Esophagus muscularis mucosa (tissue), 4 donors: Measurements from ENCODE around the gene SRSF2. TPM values are rescaled to one million over a fixed set of nuclear protein-coding genes. Genes with fewer than 3 reads are reported as not detected.
A peak's percentile ranks its signal among the peaks of the same experiment; 100 is the strongest.

Source experiments
- DNase-seq: peaks from one replicate; pipeline ENCODE4 v3.0.0-alpha.2; 2017; ENCODE audit errors: extremely low spot score
- H3K27ac ChIP-seq, 4 donors: fragments of 200-600 bp; sonication (generic); replicated peaks in 1 of 4; 1 replicate in 3 of 4; 2 replicates in 1 of 4; pipeline ENCODE4 v1.5.1; 2016 to 2019; ENCODE audit warnings: mild to moderate bottlenecking in 1 of 4
- H3K27me3 ChIP-seq, 4 donors: fragments of 200-600 bp; sonication (generic); one replicate each; pipeline versions ENCODE4 v1.5.1 to v1.6.0; 2016 to 2019
- H3K36me3 ChIP-seq, 4 donors: fragments of 200-600 bp; sonication (generic); one replicate each; pipeline ENCODE4 v1.5.1; 2016 to 2019
- H3K4me1 ChIP-seq, 4 donors: fragments of 200-600 bp; sonication (generic); one replicate each; pipeline ENCODE4 v1.5.1; 2016 to 2019
- H3K4me3 ChIP-seq, 4 donors: fragments of 200-600 bp; sonication (generic); 1 replicate in 2 of 4; 2 replicates in 2 of 4; pipeline ENCODE4 v1.5.1; 2016 to 2019; ENCODE audit warnings: mild to moderate bottlenecking in 4 of 4, moderate library complexity in 1 of 4
- H3K9me3 ChIP-seq, 4 donors: fragments of 200-600 bp; sonication (generic); 1 replicate in 3 of 4; 2 replicates in 1 of 4; pipeline ENCODE4 v1.5.1; 2016 to 2019
- EP300 ChIP-seq: sonication (generic); formaldehyde crosslinking; IDR thresholded peaks from one replicate; pipeline ENCODE4 v1.6.1; 2017; ENCODE audit warnings: antibody characterized with exemption
- POLR2A ChIP-seq: fragments of 450-650 bp; IDR thresholded peaks from one replicate; pipeline ENCODE4 v1.6.1; 2017; ENCODE audit warnings: antibody characterized with exemption, moderate library complexity, mild to moderate bottlenecking, low read depth
- POLR2AphosphoS5 ChIP-seq, 2 donors: sonication (generic); formaldehyde crosslinking; IDR thresholded peaks; one replicate each; pipeline ENCODE4 v1.6.1; 2017; ENCODE audit warnings: antibody characterized with exemption in 2 of 2
- WGBS: methylation state at CpG from one replicate; pipeline ENCODE4 v1.1.5; 2018; 5-methylcytosine and 5-hydroxymethylcytosine counted together
- intact Hi-C: fragments of 100-400 bp; cut with DNase I; formaldehyde crosslinking; loops from one replicate; pipeline ENCODE4 v1.15.1; 2023
- total RNA-seq, 4 donors: library from RNA; depleted of rRNA; stranded (reverse); fragments of >200 nt; gene quantifications; one replicate each; pipeline versions ENCODE4 v1.1.0 to v1.2.1, GENCODE V29; 2016
- TF ChIP-seq, protein P1 (sequence below), 3 experiments: fragments of 200-600 bp in 2 of 3; fragments of 450-650 bp in 1 of 3; sonication (generic) in 2 of 3; IDR thresholded peaks; one replicate each; pipeline ENCODE4 v1.5.1; 2017 to 2019; ENCODE audit warnings: antibody characterized with exemption in 3 of 3, mild to moderate bottlenecking in 2 of 3, moderate library complexity in 1 of 3

SRSF2 gene
- total RNA-seq, 4 donors from 2014 or later: 133 to 173 (median 157) TPM

DNA sequence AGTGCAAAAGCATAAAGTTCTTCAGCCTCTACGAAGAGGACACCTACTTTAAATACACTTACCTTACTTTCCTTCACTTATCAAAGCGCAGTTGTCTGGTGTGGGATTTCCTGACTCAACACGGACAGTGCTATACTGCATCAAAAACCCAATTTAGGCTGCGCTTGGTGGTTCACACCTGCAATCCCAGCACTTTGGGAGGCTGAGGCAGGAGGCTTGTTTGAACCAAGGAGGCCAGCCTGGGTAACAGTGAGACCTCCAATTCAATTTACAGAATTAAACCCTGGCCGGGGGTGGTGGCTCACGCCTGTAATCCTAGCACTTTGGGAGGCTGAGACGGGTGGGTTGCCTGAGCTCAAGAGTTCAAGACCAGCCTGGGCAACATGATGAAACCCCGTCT is 14.9 kb downstream of the SRSF2 start:
- TF ChIP-seq, protein P1, sequence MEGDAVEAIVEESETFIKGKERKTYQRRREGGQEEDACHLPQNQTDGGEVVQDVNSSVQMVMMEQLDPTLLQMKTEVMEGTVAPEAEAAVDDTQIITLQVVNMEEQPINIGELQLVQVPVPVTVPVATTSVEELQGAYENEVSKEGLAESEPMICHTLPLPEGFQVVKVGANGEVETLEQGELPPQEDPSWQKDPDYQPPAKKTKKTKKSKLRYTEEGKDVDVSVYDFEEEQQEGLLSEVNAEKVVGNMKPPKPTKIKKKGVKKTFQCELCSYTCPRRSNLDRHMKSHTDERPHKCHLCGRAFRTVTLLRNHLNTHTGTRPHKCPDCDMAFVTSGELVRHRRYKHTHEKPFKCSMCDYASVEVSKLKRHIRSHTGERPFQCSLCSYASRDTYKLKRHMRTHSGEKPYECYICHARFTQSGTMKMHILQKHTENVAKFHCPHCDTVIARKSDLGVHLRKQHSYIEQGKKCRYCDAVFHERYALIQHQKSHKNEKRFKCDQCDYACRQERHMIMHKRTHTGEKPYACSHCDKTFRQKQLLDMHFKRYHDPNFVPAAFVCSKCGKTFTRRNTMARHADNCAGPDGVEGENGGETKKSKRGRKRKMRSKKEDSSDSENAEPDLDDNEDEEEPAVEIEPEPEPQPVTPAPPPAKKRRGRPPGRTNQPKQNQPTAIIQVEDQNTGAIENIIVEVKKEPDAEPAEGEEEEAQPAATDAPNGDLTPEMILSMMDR (IDR thresholded peaks at IDR 0.05): no peak
- no peak for TF ChIP-seq POLR2AphosphoS5 (IDR thresholded peaks at IDR 0.05)
- TF ChIP-seq POLR2A: no peak
- no peak for TF ChIP-seq EP300
- 90% methylated on average over 8 of the region's 8 CpGs for WGBS
- Histone ChIP-seq H3K27ac (peak overlapping the region in 1 of 4 donors; percentile 6), H3K9me3 (no peaks in the 10 kb centered on the region), H3K36me3 (peaks cover 68 to 77% (median 76%) of the 10 kb centered on the region in 4 donors), H3K4me1 (peaks cover 50 to 56% (median 54%) of the 10 kb centered on the region in 4 donors), H3K27me3 (no peaks in the 10 kb centered on the region), H3K4me3 (no peak overlapping the region)
- intact Hi-C loops: no loop called here
- no peak for DNase-seq

DNA sequence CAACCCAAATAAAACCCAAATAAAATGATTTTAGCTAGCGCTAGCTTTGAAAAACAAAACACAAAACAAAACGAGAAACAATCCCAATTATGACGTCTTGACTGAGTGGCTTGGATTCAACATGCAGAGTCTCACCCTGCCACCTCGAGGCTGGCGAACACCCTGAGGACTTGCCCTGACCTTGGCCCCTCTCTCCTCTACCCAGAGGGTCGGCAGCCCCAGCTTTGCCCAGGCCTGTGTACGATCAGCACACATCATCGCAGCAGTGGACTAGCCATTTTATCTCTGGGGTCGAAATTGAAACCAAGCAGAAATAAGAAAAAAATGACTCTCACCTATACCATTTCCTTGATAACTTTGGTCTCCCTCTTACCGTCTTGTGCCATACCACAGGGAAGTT is 15.7 kb downstream of the SRSF2 start:
- Histone ChIP-seq H3K9me3 (no peaks in the 10 kb centered on the region), H3K4me3 (no peak overlapping the region), H3K4me1 (peaks cover 56 to 61% (median 60%) of the 10 kb centered on the region in 4 donors), H3K27ac (peak overlapping the region in 2 of 4 donors; percentile 19 to 30), H3K27me3 (no peaks in the 10 kb centered on the region), H3K36me3 (peaks cover 74 to 85% (median 84%) of the 10 kb centered on the region in 4 donors)
- no peak for TF ChIP-seq POLR2A
- TF ChIP-seq, protein P1 (IDR thresholded peaks at IDR 0.05): no peak
- TF ChIP-seq EP300: no peak
- TF ChIP-seq POLR2AphosphoS5 (IDR thresholded peaks at IDR 0.05): no peak
- intact Hi-C loops: no loop called here
- no peak for DNase-seq
- WGBS: 84% methylated on average over 10 of the region's 10 CpGs

DNA sequence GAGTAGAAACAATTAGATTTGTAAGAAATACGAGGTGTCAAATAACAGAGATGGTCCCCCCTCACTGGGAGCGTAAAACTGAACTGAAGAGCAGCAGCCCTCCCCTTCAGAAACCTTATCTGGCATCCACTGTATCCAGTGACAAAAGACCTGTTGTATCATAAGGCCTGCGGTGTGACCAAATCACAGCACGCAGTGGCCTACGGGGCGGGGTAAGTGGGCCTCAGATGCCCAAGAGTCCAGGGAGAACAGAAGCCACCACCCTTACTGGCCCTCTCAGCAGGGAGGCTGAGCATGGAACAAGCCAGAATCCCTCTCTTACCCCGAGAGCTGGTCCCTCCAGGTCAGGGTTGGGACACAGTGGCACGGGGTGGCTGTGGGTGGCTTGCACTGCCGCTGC is 16.2 kb downstream of the SRSF2 start:
- intact Hi-C loops: no loop called here
- WGBS: 87% methylated on average over 6 of the region's 9 CpGs

DNA sequence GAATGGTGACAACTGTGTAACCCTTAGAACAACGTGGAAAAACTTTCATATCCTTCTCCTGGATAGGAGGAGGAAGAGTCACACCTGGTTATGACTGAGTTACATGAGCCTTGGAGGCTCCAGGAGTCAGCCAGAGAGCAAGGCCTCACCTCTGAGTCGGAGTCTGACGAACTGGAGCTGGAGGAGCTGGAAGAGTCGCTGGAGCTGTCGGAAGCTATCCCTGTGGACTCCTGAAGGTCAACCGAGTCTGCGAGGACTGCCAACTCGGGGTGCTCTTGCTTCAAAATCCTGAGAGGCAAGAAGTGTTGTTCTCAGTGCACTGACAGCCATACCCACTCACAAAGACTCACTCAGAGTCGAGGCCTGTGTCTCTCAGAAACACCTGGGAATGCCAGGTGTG is 16.9 kb downstream of the SRSF2 start:
- no peaks in the 10 kb centered on the region for H3K9me3 ChIP-seq
- peaks cover 65 to 68% (median 68%) of the 10 kb centered on the region in 4 donors for H3K4me1 ChIP-seq
- peaks cover 85 to 98% (median 97%) of the 10 kb centered on the region in 4 donors for H3K36me3 ChIP-seq
- H3K27me3 ChIP-seq: no peaks in the 10 kb centered on the region
- H3K4me3 ChIP-seq: no peak overlapping the region
- DNase-seq: no peak
- no peak overlapping the region for H3K27ac ChIP-seq
- 80% methylated on average over 9 of the region's 9 CpGs for WGBS
- no peak for TF ChIP-seq EP300
- TF ChIP-seq, protein P1 (IDR thresholded peaks at IDR 0.05): no peak
- TF ChIP-seq POLR2AphosphoS5 (IDR thresholded peaks at IDR 0.05): no peak
- no peak for TF ChIP-seq POLR2A
- intact Hi-C loops: no loop called here

More for the DNA sequence above, 16.2 kb downstream of the SRSF2 start:
- no peak for DNase-seq
- H3K4me3 ChIP-seq: no peak overlapping the region
- H3K4me1 ChIP-seq: peaks cover 61 to 66% (median 65%) of the 10 kb centered on the region in 4 donors
- peaks cover 79 to 90% (median 89%) of the 10 kb centered on the region in 4 donors for H3K36me3 ChIP-seq
- no peaks in the 10 kb centered on the region for H3K9me3 ChIP-seq
- no peaks in the 10 kb centered on the region for H3K27me3 ChIP-seq
- TF ChIP-seq POLR2AphosphoS5 (IDR thresholded peaks at IDR 0.05) (no peak), EP300 (no peak), POLR2A (no peak)
- TF ChIP-seq, protein P1 (IDR thresholded peaks at IDR 0.05): no peak
- peak overlapping the region in 2 of 4 donors; percentile 19 to 30 for H3K27ac ChIP-seq

DNA sequence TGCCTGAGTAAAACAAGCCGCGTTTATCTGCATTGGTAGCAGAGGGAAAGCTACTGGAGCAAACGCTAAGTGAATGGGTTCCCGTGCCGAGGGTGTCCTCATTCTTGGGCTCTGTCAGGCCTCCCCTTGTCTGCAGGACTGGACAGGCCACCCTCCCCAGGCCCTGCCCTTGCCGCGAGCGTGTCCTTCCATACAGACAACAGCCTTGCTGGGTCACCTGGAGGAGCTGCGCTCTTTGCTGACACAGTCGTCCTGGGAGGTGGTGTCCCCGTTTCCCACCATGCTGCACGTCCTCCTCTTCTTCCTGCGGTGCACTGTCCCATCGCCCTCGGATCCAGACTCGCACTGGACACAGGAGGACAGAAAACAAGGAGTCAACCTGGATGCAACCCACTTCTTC is 18.6 kb downstream of the SRSF2 start:
- intact Hi-C loops: loop anchor here (5.0 to 10.0 kb wide), 2 partner anchors 36 to 164 kb away; no protein-coding TSS in a partner anchor
- DNase-seq: no peak
- no peaks in the 10 kb centered on the region for H3K27me3 ChIP-seq
- H3K36me3 ChIP-seq: peaks cover 78 to 95% (median 95%) of the 10 kb centered on the region in 4 donors
- WGBS: 80% methylated on average over 16 of the region's 16 CpGs
- no peaks in the 10 kb centered on the region for H3K9me3 ChIP-seq
- TF ChIP-seq, protein P1 (IDR thresholded peaks at IDR 0.05): no peak
- TF ChIP-seq EP300 (no peak), POLR2A (no peak), POLR2AphosphoS5 (IDR thresholded peaks at IDR 0.05) (no peak)
- H3K4me3 ChIP-seq: no peak overlapping the region
- H3K4me1 ChIP-seq: peaks cover 58 to 68% (median 62%) of the 10 kb centered on the region in 4 donors
- no peak overlapping the region for H3K27ac ChIP-seq
